ENCODE measurements around the gene TMEFF1.

DNA sequence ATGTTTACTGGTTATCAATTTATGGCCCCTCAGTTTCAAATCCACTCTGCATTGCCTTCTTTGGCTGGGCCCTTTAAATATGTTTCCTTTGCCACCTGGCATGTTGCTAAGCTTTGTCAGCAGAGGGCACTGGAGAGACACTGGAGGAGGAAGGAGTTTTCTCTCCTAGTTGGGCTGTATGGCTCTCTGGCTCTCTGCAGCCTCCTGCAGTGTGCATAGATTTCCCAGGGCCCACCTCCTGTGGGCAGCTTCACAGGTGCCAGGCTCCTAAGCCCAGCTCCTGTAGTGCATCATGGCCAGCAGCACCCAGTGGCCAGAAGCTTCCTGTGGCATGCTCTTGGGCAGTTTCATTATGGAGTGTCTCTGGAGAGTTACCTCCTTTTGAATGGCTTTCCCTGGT, 128.3 kb downstream of the TMEFF1 start:
- TF ChIP-seq, protein P1, sequence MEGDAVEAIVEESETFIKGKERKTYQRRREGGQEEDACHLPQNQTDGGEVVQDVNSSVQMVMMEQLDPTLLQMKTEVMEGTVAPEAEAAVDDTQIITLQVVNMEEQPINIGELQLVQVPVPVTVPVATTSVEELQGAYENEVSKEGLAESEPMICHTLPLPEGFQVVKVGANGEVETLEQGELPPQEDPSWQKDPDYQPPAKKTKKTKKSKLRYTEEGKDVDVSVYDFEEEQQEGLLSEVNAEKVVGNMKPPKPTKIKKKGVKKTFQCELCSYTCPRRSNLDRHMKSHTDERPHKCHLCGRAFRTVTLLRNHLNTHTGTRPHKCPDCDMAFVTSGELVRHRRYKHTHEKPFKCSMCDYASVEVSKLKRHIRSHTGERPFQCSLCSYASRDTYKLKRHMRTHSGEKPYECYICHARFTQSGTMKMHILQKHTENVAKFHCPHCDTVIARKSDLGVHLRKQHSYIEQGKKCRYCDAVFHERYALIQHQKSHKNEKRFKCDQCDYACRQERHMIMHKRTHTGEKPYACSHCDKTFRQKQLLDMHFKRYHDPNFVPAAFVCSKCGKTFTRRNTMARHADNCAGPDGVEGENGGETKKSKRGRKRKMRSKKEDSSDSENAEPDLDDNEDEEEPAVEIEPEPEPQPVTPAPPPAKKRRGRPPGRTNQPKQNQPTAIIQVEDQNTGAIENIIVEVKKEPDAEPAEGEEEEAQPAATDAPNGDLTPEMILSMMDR (IDR thresholded peaks at IDR 0.05): no peak
- no peak for TF ChIP-seq POLR2A (IDR thresholded peaks at IDR 0.05)
